Kidney (tissue), 14 donors: ENCODE measurements around the gene FLNB. TPM values are rescaled to one million over a fixed set of nuclear protein-coding genes. Genes with fewer than 3 reads are reported as not detected.

ENCODE experiments used
- DNase-seq, 5 donors: peaks; one replicate each; pipeline ENCODE4 v3.0.0-alpha.2; 2013 to 2020
- FAIRE-seq: peaks from 2 replicates; lab custom pipeline; 2012; peaks lifted over from hg19 to GRCh38; lab: Jason Lieb, UNC
- H3K27ac ChIP-seq, 2 donors: one replicate each; pipeline ENCODE4 v1.7.0; 2013; ENCODE audit warnings: low read depth in 2 of 2, low read length in 2 of 2, inconsistent platforms in 1 of 2
- H3K27me3 ChIP-seq: one replicate; pipeline ENCODE4 v1.7.1; 2013; ENCODE audit warnings: low read length, inconsistent platforms; ENCODE audit not compliant: control insufficient read depth, insufficient read depth
- H3K36me3 ChIP-seq, 3 donors: one replicate each; pipeline versions ENCODE4 v1.7.0 to v1.7.1; 2013; ENCODE audit warnings: low read length in 3 of 3, control low read depth in 1 of 3, inconsistent platforms in 1 of 3; ENCODE audit not compliant: insufficient read depth in 3 of 3, control insufficient read depth in 2 of 3
- H3K4me1 ChIP-seq, 3 donors: one replicate each; pipeline versions ENCODE4 v1.7.0 to v1.7.1; 2013; ENCODE audit warnings: low read length in 3 of 3, inconsistent platforms in 1 of 3, low read depth in 1 of 3; ENCODE audit not compliant: control insufficient read depth in 2 of 3, insufficient read depth in 2 of 3
- H3K4me3 ChIP-seq, 3 donors: one replicate each; pipeline versions ENCODE4 v1.7.0 to v1.8.1; 2013; ENCODE audit warnings: low read length in 3 of 3, control low read depth in 1 of 3, inconsistent platforms in 1 of 3
- H3K9ac ChIP-seq, 3 donors: one replicate each; pipeline versions ENCODE4 v1.7.0 to v1.7.1; 2013; ENCODE audit warnings: low read length in 3 of 3, control low read depth in 1 of 3, inconsistent platforms in 1 of 3
- H3K9me3 ChIP-seq, 3 donors: one replicate each; pipeline versions ENCODE4 v1.7.0 to v1.7.1; 2013; ENCODE audit warnings: low read length in 3 of 3, control low read depth in 1 of 3, inconsistent platforms in 1 of 3; ENCODE audit not compliant: control insufficient read depth in 2 of 3, insufficient read depth in 1 of 3
- CTCF ChIP-seq: IDR thresholded peaks from 3 replicates; pipeline ENCODE4 v1.5.1; 2012; ENCODE audit warnings: mild to moderate bottlenecking, moderate library complexity, borderline replicate concordance; ENCODE audit not compliant: insufficient read depth; ENCODE audit errors: extremely low read depth
- intact Hi-C: fragments of 100-400 bp; cut with DNase I; formaldehyde crosslinking; loops from one replicate; pipeline ENCODE4 v1.11.1; 2022
- polyA plus RNA-seq: library from polyadenylated mRNA; stranded (reverse); fragments of 350-450 nt; fragmentation: Illumina TruSeq; extraction: RNeasy Lipid Tissue Mini Kit (QIAGEN cat#74804); gene quantifications from one replicate; pipeline ENCODE4 v1.2.3, GENCODE V29; 2014; ENCODE audit warnings: low read depth, low replicate concordance; ENCODE audit not compliant: insufficient read depth
- total RNA-seq: library from RNA; stranded (reverse); fragmentation: NEBNext Ultra II Directional; extraction: Animal tissue kit (Norgen Biotek cat#: 25700); gene quantifications from one replicate; pipeline ENCODE4 v1.2.1, GENCODE V29; 2021
- donor health status: control.
- donor health status: control.
- donor health status: control.
- donor health status: control.
- donor health status: control.
- donor health status: DM: yes; HTN: yes; CAD: no.
- donor health status: Normal renal cell carcinoma (clear cell type).

Gene FLNB
- total and polyA plus RNA-seq, 2 donors from 2014 or later = 115 to 216 TPM

- no peak overlapping the region for H3K27ac ChIP-seq
- H3K4me1 ChIP-seq = peaks cover 2 to 18% (median 15%) of the 10 kb centered on the region in 3 donors
- H3K36me3 ChIP-seq = no peaks in the 10 kb centered on the region
- no peak for TF ChIP-seq CTCF
- H3K27me3 ChIP-seq = no peaks in the 10 kb centered on the region
- H3K9me3 ChIP-seq = no peaks in the 10 kb centered on the region
- H3K4me3 ChIP-seq = no peak overlapping the region
- FAIRE-seq (no peak), DNase-seq (no peak)
- no peak overlapping the region for H3K9ac ChIP-seq
- intact Hi-C loops = no loop called here
Measured at GRCh38 chr3:58029842-58030584, 21.8 kb downstream of the FLNB start.

DNA sequence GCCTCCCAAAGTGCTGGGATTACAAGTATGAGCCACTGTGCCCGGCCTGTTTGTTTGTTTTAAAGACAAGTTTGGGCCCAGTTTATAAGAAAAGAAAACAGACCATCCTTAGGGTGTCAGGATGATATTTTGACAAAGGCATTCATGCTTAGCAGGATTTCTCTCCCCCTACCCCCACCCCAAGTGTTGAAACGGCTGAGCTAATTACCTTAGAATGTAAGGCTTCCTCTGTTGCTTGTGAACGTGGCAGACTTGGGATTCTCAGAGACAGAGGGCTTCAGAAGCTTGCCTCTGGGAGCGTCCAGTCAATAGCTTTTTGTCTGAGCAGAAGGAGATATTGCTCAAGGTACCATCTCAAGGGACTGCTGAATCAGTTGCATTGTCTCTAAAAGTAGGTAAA, 24.0 kb downstream of the FLNB start:
- DNase-seq (peak in 1 of 5 donors; percentile 47), FAIRE-seq (no peak)
- Histone ChIP-seq H3K27me3 (no peaks in the 10 kb centered on the region), H3K4me3 (no peak overlapping the region), H3K9ac (no peak overlapping the region), H3K27ac (no peak overlapping the region), H3K9me3 (no peaks in the 10 kb centered on the region), H3K36me3 (no peaks in the 10 kb centered on the region), H3K4me1 (peaks cover 2 to 18% (median 9%) of the 10 kb centered on the region in 3 donors)
- intact Hi-C loops = no loop called here
- TF ChIP-seq CTCF = no peak

DNA sequence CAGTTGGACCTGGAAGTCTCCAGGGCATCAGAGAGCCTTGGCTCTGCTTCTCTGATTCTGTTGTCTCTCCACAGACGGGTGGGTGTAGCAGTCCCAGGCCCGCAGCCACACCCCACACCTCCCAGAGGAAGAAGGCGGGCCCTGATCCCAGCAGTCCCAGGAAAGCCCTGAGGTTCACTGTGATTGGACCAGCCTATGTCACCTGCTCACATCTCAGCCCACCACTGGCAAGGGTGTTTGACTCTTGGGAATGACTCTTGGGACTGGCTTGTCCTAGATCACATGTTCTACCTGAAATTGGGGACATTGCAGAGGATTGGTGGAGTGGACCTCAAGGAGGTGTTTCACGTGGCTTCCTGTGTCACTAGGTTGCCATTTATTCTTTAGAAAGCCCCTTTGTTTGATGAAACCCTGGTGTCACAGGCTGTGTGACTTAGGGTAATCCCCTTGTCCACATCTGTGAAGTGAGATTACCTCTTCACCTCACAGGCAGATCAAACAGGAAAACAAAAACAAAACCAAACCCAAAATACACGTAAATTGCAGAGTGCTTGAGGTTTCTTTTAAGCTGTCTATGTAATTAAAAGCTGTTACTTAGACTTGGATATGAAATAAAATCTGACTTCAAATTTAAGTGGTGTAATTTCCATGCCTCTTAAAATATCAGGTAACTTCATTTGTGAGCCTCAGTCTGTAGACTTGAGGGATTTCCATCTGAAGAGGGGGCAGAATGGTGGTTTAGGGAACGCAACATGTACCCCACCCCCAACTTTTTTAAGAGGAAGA, 26.7 kb downstream of the FLNB start:
- peak overlapping the region; percentile 27 to 69 for H3K27ac ChIP-seq
- no peak overlapping the region for H3K4me3 ChIP-seq
- H3K36me3 ChIP-seq = no peaks in the 10 kb centered on the region
- no peaks in the 10 kb centered on the region for H3K27me3 ChIP-seq
- DNase-seq = no peak
- FAIRE-seq = no peak
- no peak for TF ChIP-seq CTCF
- H3K9me3 ChIP-seq = no peaks in the 10 kb centered on the region
- intact Hi-C loops = no loop called here
- peaks cover 5 to 26% (median 16%) of the 10 kb centered on the region in 3 donors for H3K4me1 ChIP-seq
- no peak overlapping the region for H3K9ac ChIP-seq
